MCF 10A (cell line): ENCODE data around the gene NUP43. TPM values are rescaled to one million over a fixed set of nuclear protein-coding genes. Genes with fewer than 3 reads are reported as not detected.
"Not testable (repeated sequence)": the region's sequence is repeated elsewhere in the genome, so short reads cannot be mapped to it uniquely, and the experiment has no call there.

ENCODE experiments used
- BruUV-seq: library from RNA; stranded (reverse); fragments of 400-500 nt; replicated peaks from 2 replicates; lab custom pipeline; 2021; lab: Mats Ljungman, UMichigan
- CTCF ChIA-PET: fragments of 300-600 bp; sonication (Branson Sonifier 250); formaldehyde crosslinking; extraction: SDS; loops from one replicate; lab custom pipeline; 2021; ENCODE audit warnings: antibody characterized with exemption, inconsistent platforms; lab: Yijun Ruan, JAX
- POLR2A ChIA-PET: fragments of 300-600, 350-650 bp; sonication (Branson Sonifier 250); formaldehyde crosslinking; extraction: SDS; loops from one replicate; lab custom pipeline; 2020; ENCODE audit warnings: antibody characterized with exemption, inconsistent platforms; lab: Yijun Ruan, JAX
- DNase-seq: peaks from one replicate; pipeline ENCODE4 v3.0.0-alpha.2; 2018; ENCODE audit not compliant: unreplicated experiment
- H3K27ac Mint-ChIP-seq: one replicate; pipeline ENCODE4 v1.8.0; 2022; ENCODE audit warnings: mild to moderate bottlenecking, low read depth, mixed read lengths; ENCODE audit not compliant: unreplicated experiment
- H3K27me3 Mint-ChIP-seq: one replicate; pipeline ENCODE4 v1.8.0; 2022; ENCODE audit warnings: mixed read lengths; ENCODE audit not compliant: insufficient read depth, unreplicated experiment
- H3K36me3 Mint-ChIP-seq: one replicate; pipeline ENCODE4 v1.8.0; 2022; ENCODE audit warnings: mild to moderate bottlenecking, moderate library complexity, mixed read lengths; ENCODE audit not compliant: insufficient read depth, unreplicated experiment
- H3K4me1 Mint-ChIP-seq: one replicate; pipeline ENCODE4 v1.8.0; 2022; ENCODE audit warnings: mixed read lengths; ENCODE audit not compliant: insufficient read depth, unreplicated experiment
- H3K4me3 Mint-ChIP-seq: one replicate; pipeline ENCODE4 v1.8.0; 2022; ENCODE audit warnings: mild to moderate bottlenecking, moderate library complexity, mixed read lengths; ENCODE audit not compliant: unreplicated experiment
- H3K9me3 Mint-ChIP-seq: one replicate; pipeline ENCODE4 v1.8.0; 2022; ENCODE audit warnings: mixed read lengths; ENCODE audit not compliant: unreplicated experiment
- CTCF ChIP-seq: fragments of 200-600 bp; IDR thresholded peaks from one replicate; pipeline ENCODE4 v1.8.0; 2022; ENCODE audit warnings: antibody characterized with exemption, mild to moderate bottlenecking; ENCODE audit not compliant: unreplicated experiment
- intact Hi-C: fragments of 100-400 bp; cut with micrococcal nuclease; formaldehyde crosslinking; loops from 2 replicates; pipeline ENCODE4 v1.14.1; 2022
- total RNA-seq: library from RNA; stranded (reverse); gene quantifications from 2 replicates; pipeline ENCODE4 v1.2.3, GENCODE V29; 2022

Gene NUP43
- total RNA-seq, 1 experiment from 2014 or later: 50.5 TPM

GRCh38 chr6:149749594-149750135, 3.3 kb upstream of the NUP43 start, which contains the start of gene PCMT1:
Gene PCMT1, plus strand, starts transcription at chr6:149749741. Its CDS starts 161 bp downstream, at chr6:149749902.
- intact Hi-C loops: no loop called here
- Mint-ChIP-seq H3K36me3 (peaks cover 6% of the 10 kb centered on the region), H3K27ac (peak within 1 kb of the TSS; percentile 88), H3K4me1 (peaks cover 8% of the 10 kb centered on the region), H3K4me3 (peak within 1 kb of the TSS; percentile 88), H3K9me3 (no peaks in the 10 kb centered on the region), H3K27me3 (no peaks in the 10 kb centered on the region)
- no peak for TF ChIP-seq CTCF
- ChIA-PET POLR2A (interaction anchor here (0.6 to 8.6 kb wide), 23 partner anchors 11 to 1332 kb away, joined by 3 to 138 read pairs (median 5); partner anchors contain the start of genes GINM1, KATNA1, LATS1 and PPIL4), CTCF (interaction anchor here (0.6 to 1.2 kb wide), 2 partner anchors 14 to 36 kb away, joined by 3 read pairs; no protein-coding TSS in a partner anchor)
- peak; percentile 93 for DNase-seq
- no TSS peak for BruUV-seq

- CTCF ChIA-PET: interaction anchor here (0.6 to 0.7 kb wide), 2 partner anchors 13 to 186 kb away, joined by 3 read pairs; no protein-coding TSS in a partner anchor
Observed at GRCh38 chr6:149749082-149749593, 2.8 kb upstream of the NUP43 start.

GRCh38 chr6:149745252-149745651, 1.1 kb downstream of the NUP43 start:
- CTCF ChIA-PET: interaction anchor here (0.6 to 1.9 kb wide), 7 partner anchors 11 to 1689 kb away, joined by 3 to 10 read pairs (median 3); no protein-coding TSS in a partner anchor
- H3K4me1 Mint-ChIP-seq, BruUV-seq, H3K27me3 Mint-ChIP-seq, intact Hi-C loops, H3K9me3 Mint-ChIP-seq, DNase-seq: not testable (repeated sequence)
- H3K36me3 Mint-ChIP-seq: peaks cover 38% of the 10 kb centered on the region
- peak overlapping the region; percentile 80 for H3K27ac Mint-ChIP-seq
- POLR2A ChIA-PET: interaction anchor here (0.9 to 8.6 kb wide), 14 partner anchors 9 to 142 kb away, joined by 3 to 138 read pairs (median 4); partner anchors contain the start of gene LATS1
- H3K4me3 Mint-ChIP-seq: peak overlapping the region; percentile 94

More at GRCh38 chr6:149749082-149749593, 2.8 kb upstream of the NUP43 start:
- POLR2A ChIA-PET: interaction anchor here (1.1 to 8.6 kb wide), 13 partner anchors 11 to 204 kb away, joined by 3 to 138 read pairs (median 8); partner anchors contain the start of genes GINM1, LATS1 and PPIL4
- BruUV-seq: TSS peak; percentile 60
- H3K27ac Mint-ChIP-seq: peak overlapping the region; percentile 88
- DNase-seq, H3K4me1 Mint-ChIP-seq, H3K9me3 Mint-ChIP-seq, H3K36me3 Mint-ChIP-seq, H3K27me3 Mint-ChIP-seq, intact Hi-C loops: not testable (repeated sequence)
- peak overlapping the region; percentile 88 for H3K4me3 Mint-ChIP-seq

- Mint-ChIP-seq H3K4me3 (no peak overlapping the region), H3K9me3 (no peaks in the 10 kb centered on the region), H3K36me3 (peaks cover 93% of the 10 kb centered on the region), H3K27ac (no peak overlapping the region), H3K4me1 (no peaks in the 10 kb centered on the region), H3K27me3 (no peaks in the 10 kb centered on the region)
- no peak for TF ChIP-seq CTCF
- POLR2A ChIA-PET: interaction anchor here (0.6 to 1.1 kb wide), 2 partner anchors 11 to 12 kb away, joined by 3 read pairs; partner anchors contain the start of gene NUP43
- BruUV-seq: no TSS peak
- intact Hi-C loops: no loop called here
- no peak for DNase-seq
- CTCF ChIA-PET: interaction anchor here (1.7 kb wide), 1 partner anchor 11 kb away, joined by 8 read pairs; no protein-coding TSS in a partner anchor
Observed at GRCh38 chr6:149734915-149735314, 11.4 kb downstream of the NUP43 start.
